ENCODE measurements around the gene SUSD3.

DNA sequence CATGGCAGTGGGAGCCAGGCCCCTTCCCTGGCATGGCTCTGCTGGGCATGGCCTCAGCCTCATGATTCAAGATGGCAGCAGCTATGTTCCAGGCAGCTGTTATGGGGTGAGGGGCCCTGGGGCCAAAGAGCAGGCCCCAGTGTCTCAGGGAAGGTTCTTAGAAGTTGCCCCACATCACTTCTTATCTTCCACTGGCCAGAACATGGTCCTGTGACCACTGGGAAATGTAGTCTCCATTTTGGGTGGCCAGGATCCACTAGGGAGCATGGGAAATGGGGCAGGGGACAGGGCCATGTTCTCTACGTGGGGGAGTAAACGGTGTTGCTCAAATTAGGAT is 18.3 kb downstream of the SUSD3 start:
- TF ChIP-seq, protein P1, sequence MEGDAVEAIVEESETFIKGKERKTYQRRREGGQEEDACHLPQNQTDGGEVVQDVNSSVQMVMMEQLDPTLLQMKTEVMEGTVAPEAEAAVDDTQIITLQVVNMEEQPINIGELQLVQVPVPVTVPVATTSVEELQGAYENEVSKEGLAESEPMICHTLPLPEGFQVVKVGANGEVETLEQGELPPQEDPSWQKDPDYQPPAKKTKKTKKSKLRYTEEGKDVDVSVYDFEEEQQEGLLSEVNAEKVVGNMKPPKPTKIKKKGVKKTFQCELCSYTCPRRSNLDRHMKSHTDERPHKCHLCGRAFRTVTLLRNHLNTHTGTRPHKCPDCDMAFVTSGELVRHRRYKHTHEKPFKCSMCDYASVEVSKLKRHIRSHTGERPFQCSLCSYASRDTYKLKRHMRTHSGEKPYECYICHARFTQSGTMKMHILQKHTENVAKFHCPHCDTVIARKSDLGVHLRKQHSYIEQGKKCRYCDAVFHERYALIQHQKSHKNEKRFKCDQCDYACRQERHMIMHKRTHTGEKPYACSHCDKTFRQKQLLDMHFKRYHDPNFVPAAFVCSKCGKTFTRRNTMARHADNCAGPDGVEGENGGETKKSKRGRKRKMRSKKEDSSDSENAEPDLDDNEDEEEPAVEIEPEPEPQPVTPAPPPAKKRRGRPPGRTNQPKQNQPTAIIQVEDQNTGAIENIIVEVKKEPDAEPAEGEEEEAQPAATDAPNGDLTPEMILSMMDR (IDR thresholded peaks at IDR 0.05; ENCODE audit: low read depth, low read length, poor library complexity, severe bottlenecking) = no peak
- TF ChIP-seq EZH2phosphoT487 (IDR thresholded peaks at IDR 0.05; ENCODE audit: borderline replicate concordance, low read length) = no peak
